Osteocyte (in vitro differentiated cells): ENCODE measurements around the gene DOCK2. TPM values are rescaled to one million over a fixed set of nuclear protein-coding genes. Genes with fewer than 3 reads are reported as not detected.

Experiments used
- DNase-seq: peaks from one replicate; pipeline ENCODE4 v3.0.0; 2021; ENCODE audit warnings: mixed read lengths; ENCODE audit not compliant: unreplicated experiment; ENCODE audit errors: extremely low spot score
- H3K27ac Mint-ChIP-seq: one replicate; pipeline ENCODE4 v1.8.0; 2021; ENCODE audit warnings: mild to moderate bottlenecking, mixed read lengths; ENCODE audit not compliant: unreplicated experiment
- H3K27me3 Mint-ChIP-seq: one replicate; pipeline ENCODE4 v1.8.0; 2021; ENCODE audit warnings: mixed read lengths; ENCODE audit not compliant: unreplicated experiment
- H3K36me3 Mint-ChIP-seq: one replicate; pipeline ENCODE4 v1.8.0; 2021; ENCODE audit warnings: mixed read lengths; ENCODE audit not compliant: unreplicated experiment
- H3K4me1 Mint-ChIP-seq: one replicate; pipeline ENCODE4 v1.8.0; 2021; ENCODE audit warnings: mixed read lengths; ENCODE audit not compliant: unreplicated experiment
- H3K4me3 Mint-ChIP-seq: one replicate; pipeline ENCODE4 v1.8.0; 2021; ENCODE audit warnings: mild to moderate bottlenecking, moderate library complexity, mixed read lengths; ENCODE audit not compliant: unreplicated experiment
- H3K9me3 Mint-ChIP-seq: one replicate; pipeline ENCODE4 v1.8.0; 2021; ENCODE audit warnings: mixed read lengths; ENCODE audit not compliant: unreplicated experiment
- CTCF ChIP-seq: fragments of 200-600 bp; sonication (generic); IDR thresholded peaks from 2 replicates; pipeline ENCODE4 v1.5.0; 2021; ENCODE audit warnings: antibody characterized with exemption, mild to moderate bottlenecking, moderate library complexity
- total RNA-seq: library from RNA; stranded (reverse); gene quantifications from 2 replicates; pipeline ENCODE4 v1.2.1, GENCODE V29; 2021

DOCK2 gene
- total RNA-seq, 1 donor from 2014 or later, result 11.6 TPM

GRCh38 chr5:170109059-170110031, 472.3 kb downstream of the DOCK2 start:
- Mint-ChIP-seq H3K27ac (no peak overlapping the region), H3K36me3 (no peaks in the 10 kb centered on the region), H3K4me3 (no peak overlapping the region), H3K4me1 (peaks cover 3% of the 10 kb centered on the region), H3K9me3 (no peaks in the 10 kb centered on the region), H3K27me3 (peaks cover 19% of the 10 kb centered on the region)
- DNase-seq, result peak; percentile 54
- TF ChIP-seq CTCF, result no peak

- DNase-seq, result peak; percentile 17
- Mint-ChIP-seq H3K27me3 (peaks cover 16% of the 10 kb centered on the region), H3K4me1 (peaks cover 3% of the 10 kb centered on the region), H3K36me3 (no peaks in the 10 kb centered on the region), H3K9me3 (no peaks in the 10 kb centered on the region), H3K4me3 (no peak overlapping the region), H3K27ac (no peak overlapping the region)
- TF ChIP-seq CTCF, result no peak
Measured at GRCh38 chr5:170110403-170111087, 473.5 kb downstream of the DOCK2 start.

GRCh38 chr5:170111088-170111785, 474.2 kb downstream of the DOCK2 start:
- Mint-ChIP-seq H3K36me3 (no peaks in the 10 kb centered on the region), H3K4me3 (no peak overlapping the region), H3K27me3 (peaks cover 15% of the 10 kb centered on the region), H3K4me1 (peaks cover 3% of the 10 kb centered on the region), H3K9me3 (peaks cover 5% of the 10 kb centered on the region), H3K27ac (no peak overlapping the region)
- peak; percentile 68 for DNase-seq
- no peak for TF ChIP-seq CTCF

- Mint-ChIP-seq H3K4me1 (peaks cover 3% of the 10 kb centered on the region), H3K9me3 (peaks cover 5% of the 10 kb centered on the region), H3K27me3 (peaks cover 8% of the 10 kb centered on the region), H3K4me3 (no peak overlapping the region), H3K27ac (no peak overlapping the region), H3K36me3 (no peaks in the 10 kb centered on the region)
- DNase-seq, result peak; percentile 60
- TF ChIP-seq CTCF, result no peak
Measured at GRCh38 chr5:170112876-170113521, 475.9 kb downstream of the DOCK2 start.
